HUES48 (cell line): ENCODE results near the gene NEUROD2.
A peak's percentile ranks its signal among the peaks of the same experiment; 100 is the strongest.

ENCODE experiments used
- H3K27ac ChIP-seq: one replicate; pipeline ENCODE4 v1.7.0; 2013; ENCODE audit warnings: low read depth, low read length, inconsistent platforms
- H3K27me3 ChIP-seq: 2 replicates; pipeline ENCODE4 v1.6.1; 2013; ENCODE audit warnings: mild to moderate bottlenecking, low read length; ENCODE audit not compliant: control insufficient read depth, insufficient read depth
- H3K36me3 ChIP-seq: 2 replicates; pipeline ENCODE4 v1.6.1; 2013; ENCODE audit warnings: low read length; ENCODE audit not compliant: control insufficient read depth, insufficient read depth
- H3K4me1 ChIP-seq: 2 replicates; pipeline ENCODE4 v1.6.1; 2013; ENCODE audit warnings: mild to moderate bottlenecking, low read length; ENCODE audit not compliant: control insufficient read depth, insufficient read depth
- H3K4me3 ChIP-seq: 2 replicates; pipeline ENCODE4 v1.5.1; 2013; ENCODE audit warnings: mild to moderate bottlenecking, low read depth, low read length
- H3K9ac ChIP-seq: 2 replicates; pipeline ENCODE4 v1.6.1; 2013; ENCODE audit warnings: mild to moderate bottlenecking, low read depth, low read length, moderate library complexity
- H3K9me3 ChIP-seq: 2 replicates; pipeline ENCODE4 v1.6.1; 2013; ENCODE audit warnings: low read length; ENCODE audit not compliant: control insufficient read depth, insufficient read depth

The NEUROD2 gene

DNA sequence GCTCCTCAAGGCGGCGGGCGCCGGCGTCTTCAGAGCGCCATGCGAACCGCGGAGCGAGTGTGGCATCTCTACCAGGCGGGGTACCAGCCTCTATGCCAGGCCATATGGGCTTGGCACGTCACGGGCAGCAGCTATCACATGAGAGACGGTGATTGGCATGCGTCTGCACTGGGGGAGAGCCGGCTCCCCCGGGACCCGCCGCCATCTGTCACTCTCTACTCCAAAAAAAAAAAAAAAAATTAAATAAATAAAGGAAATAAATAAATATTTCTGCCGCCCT is at the start of gene NEUROD2:
NEUROD2 (minus strand) TSS at position 70 of the 280 bp plus-strand sequence. CDS start 1,321 bp downstream, outside the sequence.
- no peak within 1 kb of the TSS for H3K27ac ChIP-seq
- H3K27me3 ChIP-seq, result peaks cover 92% of the 10 kb centered on the region
- peaks cover 26% of the 10 kb centered on the region for H3K4me1 ChIP-seq
- H3K4me3 ChIP-seq, result peak within 1 kb of the TSS; percentile 43; the same call in 1 of the 2 replicates
- H3K9me3 ChIP-seq, result no peaks in the 10 kb centered on the region
- no peaks in the 10 kb centered on the region for H3K36me3 ChIP-seq
- no peak within 1 kb of the TSS for H3K9ac ChIP-seq

DNA sequence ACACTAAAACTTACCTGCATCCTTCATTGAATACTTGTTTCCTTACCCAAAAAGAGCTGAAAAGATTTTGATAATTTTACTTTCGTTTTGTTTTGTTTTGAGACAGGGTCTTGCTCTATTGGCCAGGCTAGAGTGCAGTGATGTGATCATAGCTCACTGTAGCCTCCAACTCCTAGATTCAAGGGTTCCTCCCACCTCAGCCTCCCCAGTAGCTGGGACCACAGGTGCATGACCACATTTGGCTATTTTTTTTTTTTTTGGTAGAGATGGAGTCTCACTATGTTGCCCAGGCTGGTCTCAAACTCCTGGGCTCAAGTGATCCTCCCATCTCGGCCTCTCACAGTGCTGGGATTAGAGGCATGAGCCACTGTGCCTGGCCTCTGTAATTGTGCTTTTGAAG is 47.4 kb upstream of the NEUROD2 start:
- Histone ChIP-seq H3K4me3 (no peak overlapping the region), H3K27me3 (no peaks in the 10 kb centered on the region), H3K36me3 (peaks cover 5% of the 10 kb centered on the region; the same call in 1 of the 2 replicates), H3K9ac (no peak overlapping the region), H3K27ac (no peak overlapping the region), H3K4me1 (peaks cover 25% of the 10 kb centered on the region), H3K9me3 (no peaks in the 10 kb centered on the region)

DNA sequence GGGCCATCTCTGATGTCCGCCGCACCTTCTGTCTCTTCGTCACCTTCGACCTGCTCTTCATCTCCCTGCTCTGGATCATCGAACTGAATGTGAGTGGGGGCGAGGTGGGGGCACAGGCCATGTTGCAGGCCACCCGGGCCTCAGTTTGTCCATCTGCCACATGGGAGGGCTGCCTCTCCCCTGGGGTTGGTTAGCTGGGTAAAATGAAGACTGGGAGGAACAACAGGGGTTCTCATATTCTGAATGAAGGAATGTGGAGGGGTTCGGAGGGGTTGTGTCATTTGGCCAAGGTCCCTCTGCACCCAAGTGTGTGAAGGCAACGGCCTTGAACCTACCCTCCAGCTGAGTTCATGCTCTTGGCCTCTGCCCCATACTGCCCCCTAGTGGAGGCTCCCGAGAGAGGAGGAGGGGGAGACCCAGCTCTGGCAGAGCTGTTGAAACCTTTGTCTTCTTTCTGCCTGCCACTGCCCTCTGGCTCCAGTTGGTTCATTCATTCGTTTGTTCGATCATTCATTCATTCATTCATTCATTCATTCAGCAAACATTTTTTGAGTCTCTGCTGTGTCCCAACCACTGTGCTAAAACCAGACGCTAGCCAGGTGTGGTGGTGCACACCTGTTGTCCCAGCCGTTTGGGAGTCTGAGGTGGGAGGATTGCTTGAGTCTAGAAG is 46.1 kb upstream of the NEUROD2 start:
- H3K27me3 ChIP-seq, result no peaks in the 10 kb centered on the region
- peak overlapping the region; percentile 78 for H3K27ac ChIP-seq
- peaks cover 25% of the 10 kb centered on the region for H3K4me1 ChIP-seq
- no peak overlapping the region for H3K4me3 ChIP-seq
- H3K9ac ChIP-seq, result no peak overlapping the region
- no peaks in the 10 kb centered on the region for H3K36me3 ChIP-seq
- H3K9me3 ChIP-seq, result no peaks in the 10 kb centered on the region

DNA sequence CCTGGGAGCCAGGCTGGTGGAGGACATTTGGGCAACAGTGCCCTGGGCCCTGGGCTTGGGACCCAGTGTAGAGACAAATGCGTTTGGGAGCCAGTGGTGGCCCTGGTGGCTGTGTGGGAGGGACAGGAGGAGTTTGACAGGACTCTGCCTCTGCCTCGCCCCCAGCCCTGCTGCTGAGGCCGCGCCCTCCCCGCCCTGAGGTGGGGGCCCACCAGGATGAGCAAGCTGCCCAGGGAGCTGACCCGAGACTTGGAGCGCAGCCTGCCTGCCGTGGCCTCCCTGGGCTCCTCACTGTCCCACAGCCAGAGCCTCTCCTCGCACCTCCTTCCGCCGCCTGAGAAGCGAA is 45.6 kb upstream of the NEUROD2 start:
- H3K4me3 ChIP-seq, result no peak overlapping the region
- H3K9me3 ChIP-seq, result no peaks in the 10 kb centered on the region
- H3K36me3 ChIP-seq, result no peaks in the 10 kb centered on the region
- H3K27me3 ChIP-seq, result no peaks in the 10 kb centered on the region
- H3K9ac ChIP-seq, result no peak overlapping the region
- H3K4me1 ChIP-seq, result peaks cover 23% of the 10 kb centered on the region
- H3K27ac ChIP-seq, result peak overlapping the region; percentile 78

DNA sequence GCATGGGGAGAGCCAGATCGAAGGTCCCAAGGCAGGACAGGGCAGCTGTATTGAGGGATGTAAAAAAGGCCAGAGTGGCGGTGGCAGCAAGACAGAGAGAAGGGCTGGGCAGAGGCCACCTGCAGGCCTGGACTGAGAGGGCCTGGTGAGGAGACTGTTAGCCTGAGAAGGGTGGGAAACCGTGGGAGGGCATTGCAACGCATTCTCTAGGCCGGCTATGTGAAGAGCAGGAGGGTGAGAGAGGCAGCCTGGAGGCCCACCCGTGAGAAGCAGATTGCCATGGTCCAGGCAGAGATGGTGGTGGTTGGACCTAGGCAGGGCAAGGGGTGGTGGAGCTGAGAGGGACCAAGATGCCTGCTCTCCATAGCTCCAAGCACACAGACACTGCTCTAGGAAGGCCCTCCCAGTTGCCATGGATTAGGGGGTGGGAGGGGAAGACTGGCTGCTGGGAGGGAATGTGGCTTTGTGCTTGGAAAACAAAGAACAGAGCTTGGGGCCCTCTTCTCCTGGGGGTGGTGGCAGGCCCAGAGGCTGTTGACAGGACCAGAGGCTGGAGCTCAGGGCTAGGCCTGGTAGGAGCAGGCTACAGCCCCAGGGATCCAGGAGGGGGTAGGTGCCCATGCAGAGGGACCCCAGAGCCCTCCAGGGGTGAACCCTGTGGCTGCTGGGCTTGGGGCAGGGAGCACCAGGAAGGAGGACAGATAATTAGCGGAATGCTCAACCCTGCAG is 45.0 kb upstream of the NEUROD2 start:
- H3K4me3 ChIP-seq, result no peak overlapping the region
- no peaks in the 10 kb centered on the region for H3K36me3 ChIP-seq
- no peaks in the 10 kb centered on the region for H3K27me3 ChIP-seq
- no peaks in the 10 kb centered on the region for H3K9me3 ChIP-seq
- peak overlapping the region; percentile 78 for H3K27ac ChIP-seq
- H3K9ac ChIP-seq, result no peak overlapping the region
- H3K4me1 ChIP-seq, result peaks cover 19% of the 10 kb centered on the region

DNA sequence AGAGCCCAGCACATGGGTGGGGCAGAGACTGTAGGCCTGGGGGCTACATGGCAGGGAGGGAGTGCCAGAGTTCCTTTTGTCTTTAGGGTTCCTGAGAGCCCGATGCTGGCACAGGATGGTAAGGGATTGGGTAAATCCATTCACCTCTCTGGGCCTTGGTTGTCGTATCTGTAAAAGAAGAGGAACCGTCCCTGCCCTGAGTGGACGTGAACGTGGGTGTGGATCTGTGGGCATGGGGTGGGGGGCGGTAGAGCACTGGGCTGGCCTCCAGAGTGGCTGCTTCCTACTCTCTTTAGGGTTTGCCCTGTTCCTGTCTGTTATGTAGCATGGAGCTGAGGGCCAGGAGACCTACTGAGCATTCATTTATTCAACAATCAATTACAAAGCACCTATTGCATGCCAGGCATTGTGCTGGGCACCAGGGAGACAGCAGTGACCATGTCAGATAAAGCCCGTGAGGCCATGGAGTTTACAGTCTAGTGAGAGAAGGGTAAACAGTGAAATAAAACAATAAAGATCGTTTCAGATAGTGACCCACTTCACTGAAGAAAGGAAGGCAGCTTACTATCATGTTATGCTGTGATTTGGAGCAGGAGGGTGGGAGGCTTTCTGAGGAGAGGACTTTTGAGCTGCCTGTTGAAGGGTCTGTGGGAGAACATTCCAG is 44.3 kb upstream of the NEUROD2 start:
- no peaks in the 10 kb centered on the region for H3K9me3 ChIP-seq
- no peaks in the 10 kb centered on the region for H3K27me3 ChIP-seq
- H3K4me1 ChIP-seq, result peaks cover 19% of the 10 kb centered on the region
- no peak overlapping the region for H3K9ac ChIP-seq
- H3K27ac ChIP-seq, result peak overlapping the region; percentile 78
- H3K4me3 ChIP-seq, result no peak overlapping the region
- H3K36me3 ChIP-seq, result no peaks in the 10 kb centered on the region

DNA sequence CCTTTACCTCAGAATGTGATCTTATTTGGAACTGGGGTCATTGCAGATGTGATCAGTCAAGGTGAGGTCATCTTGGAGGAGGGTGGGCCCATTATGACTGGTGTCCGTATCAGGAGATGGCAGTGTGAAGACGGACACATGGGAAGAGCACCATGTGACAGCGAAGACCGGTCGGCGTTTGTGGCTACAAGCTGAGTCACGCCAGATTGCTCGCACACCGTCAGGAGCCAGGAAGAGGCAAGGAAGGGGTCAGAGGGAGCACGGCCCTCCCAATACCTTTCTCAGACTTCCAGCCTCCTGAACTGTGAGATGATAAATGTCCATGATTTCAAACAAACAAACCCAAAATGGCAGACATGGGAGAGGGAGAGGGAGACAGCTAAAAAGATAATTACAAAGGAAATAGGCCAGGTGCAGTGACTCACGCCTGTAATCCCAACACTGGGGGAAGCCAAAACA is 42.4 kb upstream of the NEUROD2 start:
- Histone ChIP-seq H3K27me3 (no peaks in the 10 kb centered on the region), H3K36me3 (no peaks in the 10 kb centered on the region), H3K4me3 (no peak overlapping the region), H3K9ac (no peak overlapping the region), H3K4me1 (peaks cover 23% of the 10 kb centered on the region), H3K27ac (no peak overlapping the region), H3K9me3 (no peaks in the 10 kb centered on the region)

DNA sequence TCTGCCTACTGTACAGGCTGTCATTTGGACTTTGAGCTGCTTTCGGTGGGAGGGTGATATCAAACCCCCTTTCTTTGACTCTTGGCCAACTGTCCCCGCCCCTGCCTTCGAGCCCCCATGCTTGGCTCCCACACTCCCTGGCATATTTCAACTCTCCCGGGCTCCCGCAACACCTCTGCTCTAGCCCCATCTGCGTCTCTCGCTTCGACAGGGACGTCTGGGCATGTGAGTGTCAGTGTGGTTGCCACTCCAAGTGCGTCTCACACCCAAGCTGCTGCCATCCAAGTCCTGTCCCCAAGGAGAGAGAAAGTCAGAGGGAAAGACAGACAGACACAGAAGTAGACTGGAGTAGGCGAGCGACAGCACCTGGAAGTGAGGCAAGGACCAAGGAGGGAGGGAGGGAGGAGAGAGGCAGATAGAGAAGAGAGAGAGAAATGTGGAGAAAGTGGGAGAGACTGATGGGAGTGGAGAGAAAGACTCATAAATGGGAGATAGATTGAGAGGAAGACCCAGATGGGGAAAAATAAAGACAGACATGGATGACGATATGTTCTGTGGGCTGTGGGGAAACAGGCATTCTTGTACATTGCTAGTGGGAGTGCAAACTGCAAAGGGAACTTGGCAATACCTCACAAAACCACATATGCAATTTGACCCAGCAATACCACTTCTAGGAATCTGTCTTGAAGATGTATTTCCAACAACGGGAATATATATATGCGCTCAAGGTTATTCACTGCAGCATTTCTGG is 41.1 kb upstream of the NEUROD2 start:
- Histone ChIP-seq H3K4me1 (peaks cover 29% of the 10 kb centered on the region), H3K4me3 (no peak overlapping the region), H3K9ac (no peak overlapping the region), H3K27ac (no peak overlapping the region), H3K27me3 (no peaks in the 10 kb centered on the region), H3K36me3 (no peaks in the 10 kb centered on the region), H3K9me3 (no peaks in the 10 kb centered on the region)

DNA sequence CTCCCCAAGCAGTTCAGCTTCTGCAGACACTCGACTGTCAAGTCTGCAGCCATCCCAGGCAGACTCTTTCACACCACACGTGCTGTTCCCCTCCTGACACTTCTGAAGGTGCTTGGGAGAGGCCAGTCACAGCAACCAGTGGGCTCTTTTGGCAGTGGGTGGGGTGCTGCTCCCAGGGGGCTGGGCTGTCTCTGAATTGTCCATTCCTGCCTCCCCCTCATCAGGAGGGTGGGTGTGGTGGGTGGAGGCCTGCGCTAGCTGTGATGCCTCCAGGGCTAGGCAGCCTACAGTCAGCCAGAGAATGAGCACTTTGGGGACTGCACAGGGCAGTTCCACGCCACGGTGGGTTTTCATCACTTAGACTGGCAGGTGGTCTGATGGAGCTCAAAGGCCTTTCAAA is 39.5 kb upstream of the NEUROD2 start:
- no peaks in the 10 kb centered on the region for H3K27me3 ChIP-seq
- H3K9ac ChIP-seq, result no peak overlapping the region
- no peak overlapping the region for H3K27ac ChIP-seq
- no peaks in the 10 kb centered on the region for H3K36me3 ChIP-seq
- H3K4me3 ChIP-seq, result no peak overlapping the region
- H3K9me3 ChIP-seq, result no peaks in the 10 kb centered on the region
- peaks cover 14% of the 10 kb centered on the region for H3K4me1 ChIP-seq

DNA sequence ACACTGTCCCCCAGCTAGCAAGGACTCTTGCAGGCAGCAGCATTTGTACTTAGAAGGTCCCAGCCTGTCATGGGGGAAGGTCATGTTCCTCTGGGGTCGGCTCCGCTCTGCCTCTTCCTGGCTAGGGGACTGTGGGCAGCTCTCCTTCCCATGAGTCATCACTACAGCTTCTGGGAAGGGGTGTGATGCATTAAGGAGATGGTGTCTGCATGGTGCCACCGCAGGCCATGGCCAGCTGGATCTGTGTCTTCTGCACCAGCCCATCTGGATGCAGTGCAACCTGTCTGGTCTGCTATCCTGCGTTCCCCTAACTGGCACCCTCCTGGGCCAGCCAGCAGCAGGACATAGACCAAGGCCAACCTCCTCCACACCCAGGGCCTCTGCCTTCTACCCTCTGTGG is 35.6 kb upstream of the NEUROD2 start:
- Histone ChIP-seq H3K9me3 (no peaks in the 10 kb centered on the region), H3K4me1 (peaks cover 22% of the 10 kb centered on the region), H3K4me3 (no peak overlapping the region), H3K27ac (no peak overlapping the region), H3K36me3 (no peaks in the 10 kb centered on the region), H3K9ac (no peak overlapping the region), H3K27me3 (no peaks in the 10 kb centered on the region)
